Glutamatergic neuron (in vitro differentiated cells): ENCODE data around the gene FRMD4A. TPM values are rescaled to one million over a fixed set of nuclear protein-coding genes. Genes with fewer than 3 reads are reported as not detected.
"Not testable (repeated sequence)": the region's sequence is repeated elsewhere in the genome, so short reads cannot be mapped to it uniquely, and the experiment has no call there.

ENCODE experiments used
- DNase-seq: peaks from one replicate; pipeline ENCODE4 v3.0.0; 2022
- H3K27ac Mint-ChIP-seq: one replicate; pipeline ENCODE4 v1.8.0; 2020; ENCODE audit warnings: mild to moderate bottlenecking, mixed read lengths, inconsistent platforms; ENCODE audit not compliant: unreplicated experiment
- H3K27me3 Mint-ChIP-seq: one replicate; pipeline ENCODE4 v1.8.0; 2020; ENCODE audit warnings: mild to moderate bottlenecking, moderate library complexity, mixed read lengths, inconsistent platforms; ENCODE audit not compliant: unreplicated experiment
- H3K36me3 Mint-ChIP-seq: one replicate; pipeline ENCODE4 v1.8.0; 2020; ENCODE audit warnings: mild to moderate bottlenecking, mixed read lengths, inconsistent platforms; ENCODE audit not compliant: unreplicated experiment
- H3K4me1 Mint-ChIP-seq: one replicate; pipeline ENCODE4 v1.8.0; 2020; ENCODE audit warnings: mild to moderate bottlenecking, low read depth, mixed read lengths, inconsistent platforms; ENCODE audit not compliant: unreplicated experiment
- H3K4me3 Mint-ChIP-seq: one replicate; pipeline ENCODE4 v1.8.0; 2020; ENCODE audit warnings: mild to moderate bottlenecking, mixed read lengths, inconsistent platforms; ENCODE audit not compliant: unreplicated experiment
- H3K9me3 Mint-ChIP-seq: one replicate; pipeline ENCODE4 v1.8.0; 2020; ENCODE audit warnings: mild to moderate bottlenecking, moderate library complexity, mixed read lengths, inconsistent platforms; ENCODE audit not compliant: unreplicated experiment
- CTCF ChIP-seq: fragments of 200-600 bp; sonication (generic); IDR thresholded peaks from one replicate; pipeline ENCODE4 v1.5.0; 2021; ENCODE audit not compliant: partially characterized antibody, unreplicated experiment
- total RNA-seq: library from RNA; stranded (reverse); fragmentation: NEBNext Ultra II Directional; extraction: Animal tissue kit (Norgen Biotek cat#: 25700); gene quantifications from one replicate; pipeline ENCODE4 v1.2.1, GENCODE V29; 2021; ENCODE audit not compliant: unreplicated experiment

Gene FRMD4A
- total RNA-seq, 1 donor from 2014 or later, result 70.6 TPM

DNA sequence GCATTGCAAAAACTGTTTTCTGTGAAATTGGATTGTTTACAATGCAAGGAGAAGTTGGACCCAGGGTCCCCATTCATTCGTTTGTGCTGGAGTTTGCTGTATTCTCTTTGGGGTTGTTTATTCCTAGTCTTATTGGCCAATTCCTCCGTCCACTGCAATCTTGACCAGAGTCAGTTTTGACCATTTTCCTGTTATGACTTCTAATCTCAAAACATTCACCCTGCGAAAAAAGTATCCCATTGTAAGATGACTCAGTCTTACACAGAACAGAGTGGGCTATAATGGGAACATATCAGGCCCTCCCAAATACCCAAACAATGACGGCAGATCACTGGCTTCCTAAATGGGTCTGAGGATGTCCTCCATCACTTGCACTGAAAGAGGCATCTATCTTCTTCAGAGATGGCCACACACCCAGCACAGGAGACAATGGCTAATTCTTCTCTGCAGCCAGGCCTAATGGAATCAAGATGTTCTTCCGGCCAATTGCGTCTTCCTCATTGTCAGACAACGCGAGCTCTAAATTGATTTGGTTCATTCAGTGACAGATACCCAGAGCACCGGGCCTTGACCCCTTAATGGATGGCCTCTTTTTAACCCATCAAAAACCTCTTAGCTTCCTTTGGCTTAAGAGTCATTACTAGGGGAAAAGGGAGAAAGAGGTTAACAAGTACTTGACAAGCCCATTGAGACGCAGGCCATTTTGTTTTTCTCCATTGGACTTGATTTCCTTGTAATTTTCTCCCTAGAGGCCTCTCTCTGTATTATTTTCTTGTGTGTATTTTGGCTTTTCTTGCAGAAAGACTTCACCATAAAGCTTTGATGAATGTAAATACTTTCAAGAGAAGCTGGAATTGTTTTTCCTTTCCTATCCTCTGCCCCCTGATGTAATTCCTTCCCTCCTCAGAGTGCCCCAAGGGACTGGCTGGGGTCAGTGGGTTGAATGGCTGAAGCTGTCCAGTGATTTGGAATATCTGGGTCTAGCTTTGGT is 614.3 kb downstream of the FRMD4A start:
- H3K27ac Mint-ChIP-seq, result peak overlapping the region; percentile 64
- peaks cover 27% of the 10 kb centered on the region for H3K4me1 Mint-ChIP-seq
- H3K27me3 Mint-ChIP-seq, result peaks cover 3% of the 10 kb centered on the region
- DNase-seq, result peak; percentile 41
- H3K9me3 Mint-ChIP-seq, result peaks cover 4% of the 10 kb centered on the region
- no peak for TF ChIP-seq CTCF
- peak overlapping the region; percentile 40 for H3K4me3 Mint-ChIP-seq
- peaks cover 8% of the 10 kb centered on the region for H3K36me3 Mint-ChIP-seq

GRCh38 chr10:13715596-13715995 is 615.1 kb downstream of the FRMD4A start:
- H3K27me3 Mint-ChIP-seq, H3K4me3 Mint-ChIP-seq, H3K36me3 Mint-ChIP-seq, DNase-seq, H3K9me3 Mint-ChIP-seq: not testable (repeated sequence)
- Mint-ChIP-seq H3K4me1 (peaks cover 35% of the 10 kb centered on the region), H3K27ac (peak overlapping the region; percentile 64)

- peaks cover 40% of the 10 kb centered on the region for H3K4me1 Mint-ChIP-seq
- H3K4me3 Mint-ChIP-seq, result no peak overlapping the region
- H3K36me3 Mint-ChIP-seq, result no peaks in the 10 kb centered on the region
- no peak for DNase-seq
- TF ChIP-seq CTCF, result no peak
- peaks cover 11% of the 10 kb centered on the region for H3K9me3 Mint-ChIP-seq
- peaks cover 3% of the 10 kb centered on the region for H3K27me3 Mint-ChIP-seq
- H3K27ac Mint-ChIP-seq, result no peak overlapping the region
Measured at GRCh38 chr10:13715100-13715499, 615.6 kb downstream of the FRMD4A start.

- Mint-ChIP-seq H3K27me3 (peaks cover 3% of the 10 kb centered on the region), H3K4me3 (no peak overlapping the region), H3K9me3 (peaks cover 14% of the 10 kb centered on the region), H3K27ac (no peak overlapping the region), H3K4me1 (peaks cover 60% of the 10 kb centered on the region), H3K36me3 (no peaks in the 10 kb centered on the region)
- TF ChIP-seq CTCF, result no peak
- DNase-seq, result no peak
Measured at GRCh38 chr10:13712837-13713581, 617.7 kb downstream of the FRMD4A start.

GRCh38 chr10:13712476-13712836 is 618.3 kb downstream of the FRMD4A start:
- H3K27me3 Mint-ChIP-seq, result peaks cover 3% of the 10 kb centered on the region
- H3K9me3 Mint-ChIP-seq, result peaks cover 19% of the 10 kb centered on the region
- no peak overlapping the region for H3K4me3 Mint-ChIP-seq
- H3K36me3 Mint-ChIP-seq, result no peaks in the 10 kb centered on the region
- H3K4me1 Mint-ChIP-seq, result peaks cover 61% of the 10 kb centered on the region
- TF ChIP-seq CTCF, result no peak
- no peak for DNase-seq
- no peak overlapping the region for H3K27ac Mint-ChIP-seq
